ENCODE measurements around the gene STAP1. TPM values are rescaled to one million over a fixed set of nuclear protein-coding genes. Genes with fewer than 3 reads are reported as not detected.

The STAP1 gene
- total and polyA plus RNA-seq, 2 of the 8 experiments (the other 6 are each of a cell fraction or from before 2014, with no cell fraction given), result not detected

DNA sequence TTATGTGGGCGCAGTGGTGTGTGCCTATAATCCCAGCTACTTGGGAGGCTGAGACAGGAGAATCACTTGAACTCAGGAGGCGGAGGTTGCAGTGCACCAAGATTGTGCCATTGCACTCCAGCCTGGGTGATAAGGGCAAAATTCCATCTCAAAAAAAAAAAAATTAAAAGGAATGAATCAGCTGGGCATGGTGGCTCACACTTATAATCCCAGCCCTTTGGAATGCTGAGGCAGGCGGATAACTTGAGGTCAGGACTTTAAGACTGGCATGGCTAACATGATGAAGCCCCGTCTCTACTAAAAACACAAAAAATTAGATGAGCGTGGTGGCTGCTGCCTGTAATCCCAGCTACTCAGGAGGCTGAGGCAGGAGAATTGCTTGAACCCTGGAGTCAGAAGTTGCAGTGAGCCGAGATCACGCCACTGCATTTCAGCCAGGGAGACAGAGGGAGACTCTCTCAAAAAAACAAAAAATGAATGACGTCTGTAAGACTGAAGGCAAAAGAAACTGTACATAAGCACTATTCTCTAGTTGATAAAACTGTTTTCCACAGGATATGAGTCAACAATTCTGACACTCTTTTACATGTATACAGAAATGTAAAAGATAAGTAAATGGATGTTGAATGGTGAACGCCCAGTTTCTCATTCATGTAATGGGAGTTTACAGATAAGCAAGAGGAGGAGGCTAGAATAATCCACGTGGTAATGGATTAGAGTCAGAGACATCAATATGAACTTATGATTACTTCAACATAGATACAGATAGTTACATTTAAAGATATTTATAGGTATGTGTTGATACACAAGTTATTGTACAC lies 35.5 kb upstream of the STAP1 start (continued):
- TF ChIP-seq CHD7 (IDR thresholded peaks at IDR 0.05; ENCODE audit: insufficient replicate concordance, low read length) (no peak), KDM1A (IDR thresholded peaks at IDR 0.05; ENCODE audit: borderline replicate concordance, low read length) (no peak), FOSL1 (IDR thresholded peaks at IDR 0.05; ENCODE audit: insufficient read depth, low read depth, low read length) (no peak), CREB1 (IDR thresholded peaks at IDR 0.05) (no peak), BRCA1 (IDR thresholded peaks at IDR 0.05; ENCODE audit: low read depth, low read length) (no peak), MAX (IDR thresholded peaks at IDR 0.05) (no peak), SAP30 (IDR thresholded peaks at IDR 0.05; ENCODE audit: insufficient read depth, insufficient replicate concordance, low read length) (no peak), TBP (IDR thresholded peaks at IDR 0.05; ENCODE audit: low read depth, low read length) (no peak), YY1 (IDR thresholded peaks at IDR 0.05; ENCODE audit: low read depth, low read length) (no peak), ZNF274 (IDR thresholded peaks at IDR 0.05; ENCODE audit: borderline replicate concordance, extremely low read depth, low read length) (no peak), SP4 (IDR thresholded peaks at IDR 0.05; ENCODE audit: low read length) (no peak)

Data from H1 (cell line).